GM19025 (cell line): ENCODE measurements around the gene ARFGEF2.

Experiments used
- ATAC-seq: cut with Tn5 transposase; IDR thresholded peaks from one replicate; pipeline ENCODE4 v1.9.1; 2021; ENCODE audit warnings: mild to moderate bottlenecking, low read depth, moderate library complexity; ENCODE audit not compliant: unreplicated experiment

The ARFGEF2 gene

GRCh38 chr20:48898896-48899530 lies 22.5 kb upstream of the ARFGEF2 start:
- no peak for ATAC-seq

- ATAC-seq, result no peak
These were observed 21.6 kb upstream of the ARFGEF2 start for GRCh38 chr20:48899881-48900280.

DNA sequence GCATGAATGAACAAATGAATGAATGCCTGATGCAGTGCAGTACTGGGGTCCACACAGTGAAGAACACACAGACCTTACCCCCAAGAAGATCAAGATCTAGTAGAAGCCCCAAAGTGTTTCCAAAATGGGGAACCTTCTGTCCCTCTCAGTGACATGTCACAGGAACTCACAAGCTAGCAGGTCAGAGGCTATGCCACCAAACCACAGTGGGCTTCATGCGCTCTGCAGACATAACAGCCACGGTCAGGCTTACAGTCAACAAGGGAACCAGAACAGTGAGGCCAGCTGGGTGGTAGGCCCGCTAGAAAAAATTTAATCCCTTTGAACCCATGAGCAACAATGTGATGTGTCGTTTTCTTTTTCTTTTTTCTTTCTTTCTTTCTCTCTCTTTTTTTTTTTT lies 20.2 kb upstream of the ARFGEF2 start:
- ATAC-seq, result no peak

- no peak for ATAC-seq
These were observed 17.8 kb upstream of the ARFGEF2 start for GRCh38 chr20:48903705-48904104.

DNA sequence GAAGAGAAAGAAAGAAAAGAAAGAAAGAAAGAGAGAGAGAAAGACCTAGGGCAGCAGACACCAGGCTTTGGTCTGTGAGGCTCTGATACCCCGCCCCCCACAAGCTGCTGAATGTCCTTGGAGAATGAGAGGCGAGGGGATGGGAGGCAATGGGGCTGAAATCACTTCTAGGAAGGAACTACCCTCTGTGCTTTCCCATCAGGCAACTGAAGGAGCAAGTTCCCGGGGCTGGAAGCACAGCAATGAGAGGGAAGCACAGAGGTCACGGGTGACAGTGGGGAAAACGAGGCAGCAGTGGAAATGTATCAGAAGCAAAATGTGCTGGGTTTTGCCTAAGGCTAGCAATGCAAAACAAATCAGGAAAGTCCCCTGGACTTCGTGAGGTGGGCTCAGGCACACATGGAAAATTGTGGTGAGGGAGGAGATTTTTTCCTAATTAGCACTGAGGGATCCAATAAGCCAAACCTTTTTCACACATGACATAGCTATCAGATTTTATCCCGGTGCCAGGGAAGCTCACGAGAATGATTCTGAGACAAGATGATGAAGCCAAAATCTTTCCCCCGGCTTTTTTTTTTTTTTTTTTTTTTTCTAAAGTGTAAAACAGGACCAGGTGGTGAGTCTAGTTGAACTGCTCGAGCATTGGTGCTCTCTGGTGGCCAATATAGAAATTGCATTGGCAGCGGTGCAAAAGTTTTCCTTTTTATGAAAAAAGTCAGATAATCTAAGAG lies 16.8 kb upstream of the ARFGEF2 start:
- ATAC-seq, result no peak

- no peak for ATAC-seq
These were observed 16.2 kb upstream of the ARFGEF2 start for GRCh38 chr20:48905297-48905647.

GRCh38 chr20:48906221-48906877 lies 15.2 kb upstream of the ARFGEF2 start:
- no peak for ATAC-seq

DNA sequence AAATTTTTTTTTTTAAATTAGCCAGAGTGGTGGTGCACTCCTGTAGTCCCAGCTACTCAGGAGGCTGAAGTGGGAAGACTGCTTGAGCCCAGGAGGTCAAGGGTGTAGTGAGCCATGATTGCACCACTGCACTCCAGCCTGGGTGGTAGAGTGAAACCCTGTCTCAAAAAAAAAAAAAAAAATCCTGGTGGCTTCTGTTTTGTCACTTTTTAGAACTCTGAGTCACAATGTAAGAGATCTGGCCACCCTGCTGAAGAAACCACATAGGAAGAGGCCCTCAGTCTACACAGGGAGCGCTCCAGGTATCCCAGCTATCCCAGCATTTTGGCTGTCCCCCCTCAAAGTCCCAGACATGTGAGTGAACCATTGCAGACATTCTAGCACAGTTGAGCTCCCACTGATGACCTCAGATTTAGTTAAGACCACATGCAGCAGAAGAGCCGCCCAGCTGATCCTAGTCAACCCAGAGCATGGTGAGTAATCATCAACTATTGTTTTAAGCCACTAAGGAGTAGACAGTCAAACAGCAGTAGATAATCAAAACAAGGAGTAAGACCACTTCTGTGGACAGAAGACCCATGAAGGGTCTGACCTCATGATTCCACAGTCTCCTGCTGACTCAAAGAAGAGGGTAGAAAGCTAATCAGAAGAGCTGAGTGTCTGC lies 12.7 kb upstream of the ARFGEF2 start:
- no peak for ATAC-seq

GRCh38 chr20:48909910-48910309 lies 11.6 kb upstream of the ARFGEF2 start:
- ATAC-seq, result no peak

DNA sequence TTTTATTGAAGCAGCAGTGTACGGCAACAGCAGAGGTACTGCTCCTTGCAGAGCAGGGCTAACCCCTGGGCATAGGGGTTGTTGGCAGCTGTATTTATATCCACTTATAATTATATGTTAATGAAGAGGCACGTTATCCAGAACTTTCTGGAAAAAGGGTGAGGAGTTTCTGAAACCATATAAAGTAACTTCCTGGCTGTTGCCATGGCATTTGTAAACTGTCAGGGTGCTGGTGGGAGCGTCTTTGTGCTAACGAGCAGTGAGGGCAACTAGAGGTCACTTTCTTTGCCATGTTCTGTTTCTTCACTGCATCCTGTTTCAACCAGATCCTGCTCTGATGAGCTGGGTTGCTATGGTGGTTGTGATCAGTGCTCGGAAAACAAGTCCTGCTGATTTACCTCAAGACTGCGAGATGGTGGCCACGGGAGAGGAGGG lies 11.1 kb upstream of the ARFGEF2 start:
- ATAC-seq, result no peak

DNA sequence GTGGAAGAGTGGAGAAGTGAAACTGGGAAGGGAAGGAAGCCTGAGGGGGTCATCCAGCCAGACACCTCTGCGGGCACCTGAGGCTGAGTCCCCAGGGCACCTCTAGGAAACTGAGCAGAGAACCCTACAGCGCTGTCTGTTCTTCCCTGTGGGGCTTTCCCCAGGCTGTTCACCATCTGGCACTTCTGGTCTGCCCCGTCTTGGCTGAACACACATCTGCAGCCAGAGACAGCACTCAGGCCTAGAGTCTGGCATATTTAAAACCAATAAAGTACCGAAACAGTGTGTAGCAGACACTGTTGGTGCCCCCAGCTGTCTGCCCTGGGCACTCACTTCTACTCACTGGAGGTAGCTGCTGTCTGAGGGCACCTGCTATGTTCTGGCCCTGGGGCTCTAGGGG lies 9.4 kb upstream of the ARFGEF2 start:
- peak; percentile 96 for ATAC-seq

DNA sequence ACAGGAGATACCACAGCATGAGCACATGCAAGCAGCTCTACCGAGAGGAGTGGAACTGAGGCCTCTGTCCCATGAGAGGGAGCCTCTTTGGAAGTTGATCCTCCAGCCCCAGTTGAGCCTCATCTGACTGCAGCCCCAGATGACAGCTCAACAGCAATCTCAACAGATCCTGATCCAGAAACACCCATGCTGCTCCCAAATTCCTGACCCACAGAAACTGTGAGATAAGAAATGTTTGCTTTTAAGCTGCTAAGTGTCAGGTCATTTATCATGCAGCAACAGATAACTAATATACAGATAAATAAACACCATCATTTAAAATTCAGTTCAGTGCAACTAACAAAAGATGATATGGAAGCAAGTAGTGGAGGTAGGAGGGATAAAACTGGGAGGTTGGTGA lies 4.8 kb upstream of the ARFGEF2 start:
- ATAC-seq, result no peak

DNA sequence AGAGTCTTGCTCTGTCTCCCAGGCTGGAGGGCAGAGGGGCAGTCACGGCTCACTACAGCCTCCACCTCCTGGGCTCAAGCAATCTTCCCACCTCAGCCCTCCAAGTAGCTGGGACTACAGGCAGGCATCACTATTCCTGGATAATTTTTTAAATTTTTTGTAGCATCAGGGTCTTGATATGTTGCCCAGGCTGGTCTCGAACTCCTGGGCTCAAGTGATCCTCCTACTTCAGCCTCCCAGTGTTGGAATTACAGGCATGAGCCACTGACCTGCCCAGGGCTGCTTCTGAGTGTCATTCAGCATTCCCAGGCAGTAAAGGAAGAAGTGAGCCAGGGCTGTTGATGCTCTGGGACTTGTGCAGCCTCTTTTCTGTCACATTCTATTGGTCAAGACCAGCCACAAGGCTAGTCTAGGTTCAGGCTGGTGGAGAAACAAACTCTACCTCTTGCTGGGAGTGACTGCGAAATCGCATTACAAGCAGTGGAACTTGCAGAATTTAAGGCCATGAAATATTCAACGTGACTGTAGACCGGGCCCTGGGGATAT lies 2.1 kb upstream of the ARFGEF2 start:
- no peak for ATAC-seq

- ATAC-seq, result no peak
These were observed 1.5 kb upstream of the ARFGEF2 start for GRCh38 chr20:48919882-48920526.

GRCh38 chr20:48920527-48921167 lies 864 bp upstream of the ARFGEF2 start:
- no peak for ATAC-seq

DNA sequence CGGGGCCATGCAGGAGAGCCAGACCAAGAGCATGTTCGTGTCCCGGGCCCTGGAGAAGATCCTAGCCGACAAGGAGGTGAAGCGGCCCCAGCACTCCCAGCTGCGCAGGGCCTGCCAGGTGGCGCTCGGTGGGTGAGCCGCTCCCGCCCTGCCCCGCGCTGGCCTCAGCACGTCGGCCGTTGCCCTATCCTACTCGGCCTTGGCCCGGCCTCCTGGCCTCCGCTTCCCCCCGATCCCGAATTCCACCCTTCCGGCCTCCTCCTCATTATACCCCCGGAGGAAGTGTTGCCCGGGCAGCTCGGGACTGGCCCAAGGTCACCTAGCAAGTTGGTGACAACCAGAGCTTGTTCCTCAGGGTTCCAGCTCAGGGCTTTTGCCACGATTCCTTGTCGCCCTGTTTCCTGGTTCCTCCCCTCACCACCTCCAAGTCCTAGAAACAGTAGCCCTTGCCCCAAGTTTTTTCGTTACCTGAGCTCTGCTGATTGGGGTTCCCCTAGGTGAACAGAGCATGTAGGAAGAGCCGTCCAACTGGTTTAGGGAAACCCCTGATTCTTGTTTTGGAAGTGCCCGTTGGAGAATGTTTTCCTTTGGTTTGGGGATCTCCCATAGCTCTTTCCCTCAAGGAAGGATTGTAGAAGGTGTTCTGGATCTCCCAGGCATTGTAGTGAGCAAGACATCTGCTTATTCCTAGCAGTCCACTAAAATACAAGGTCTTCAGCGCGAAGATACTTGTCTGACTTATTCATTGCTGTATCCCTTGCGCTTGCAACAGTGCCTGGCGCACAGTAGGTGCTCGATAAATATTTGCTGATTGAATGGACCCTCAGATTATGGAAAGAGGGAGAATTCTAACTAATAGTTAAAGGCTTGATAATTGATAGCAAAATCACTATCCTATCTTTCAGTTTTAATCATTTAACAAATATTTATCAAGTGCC lies 641 bp downstream of the ARFGEF2 start:
- ATAC-seq, result peak; percentile 39

DNA sequence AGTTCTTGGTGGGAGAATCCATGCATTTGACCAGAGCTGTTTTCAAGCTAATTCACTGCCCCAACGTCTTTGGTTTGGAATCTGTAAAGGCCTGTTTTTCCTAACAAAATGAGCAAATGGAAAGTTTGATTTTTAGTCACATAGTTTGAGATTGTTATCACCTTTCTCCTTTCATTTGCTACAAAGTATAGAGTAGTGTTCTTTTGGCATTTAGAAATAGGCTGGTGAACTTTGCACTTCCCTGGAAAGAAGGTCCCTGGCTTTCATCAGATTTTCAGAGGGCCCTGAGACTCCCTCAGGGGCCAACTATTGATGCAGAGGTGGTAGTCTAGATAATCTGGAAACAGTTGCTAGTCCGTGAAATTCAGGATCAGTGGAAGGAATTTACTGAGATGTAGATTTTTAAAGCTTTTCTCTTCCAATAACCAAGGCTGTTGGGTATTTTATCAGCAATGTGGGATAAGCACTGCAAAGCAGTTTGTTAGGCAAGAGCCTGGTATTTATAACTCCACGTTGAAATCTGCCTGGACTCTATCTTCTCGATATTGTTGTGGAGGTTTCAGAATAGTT lies 1.7 kb downstream of the ARFGEF2 start:
- ATAC-seq, result no peak

- no peak for ATAC-seq
These were observed 3.2 kb downstream of the ARFGEF2 start for GRCh38 chr20:48924756-48925109.

- ATAC-seq, result no peak
These were observed 4.8 kb downstream of the ARFGEF2 start for GRCh38 chr20:48926267-48926666.
